GM18508 (cell line): ENCODE data around the gene SCN5A.

Experiments
- ATAC-seq: cut with Tn5 transposase; IDR thresholded peaks from one replicate; pipeline ENCODE4 v1.9.1; 2021; ENCODE audit warnings: moderate number of reproducible peaks; ENCODE audit not compliant: insufficient read depth, unreplicated experiment

Gene SCN5A

DNA sequence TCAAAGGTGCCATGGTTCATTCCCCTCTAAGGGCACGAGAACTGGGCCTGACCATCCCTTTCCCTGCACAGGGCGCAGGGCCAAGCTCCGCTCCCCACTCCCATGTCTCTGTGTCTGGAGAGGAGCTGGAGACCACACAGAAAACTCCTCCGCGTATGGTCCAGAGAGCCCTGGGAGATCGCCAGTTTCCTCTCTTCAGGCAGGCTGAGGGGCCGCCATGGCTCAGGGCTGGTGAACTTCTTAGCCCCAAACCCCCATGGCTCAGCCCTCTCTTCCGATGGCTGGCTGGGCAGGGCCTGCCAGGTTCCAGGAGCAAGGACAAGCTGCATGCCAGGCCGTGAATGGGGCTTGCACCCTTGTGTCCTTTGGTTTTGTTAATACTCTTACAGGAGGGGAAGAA lies 100.4 kb downstream of the SCN5A start:
- no peak for ATAC-seq

DNA sequence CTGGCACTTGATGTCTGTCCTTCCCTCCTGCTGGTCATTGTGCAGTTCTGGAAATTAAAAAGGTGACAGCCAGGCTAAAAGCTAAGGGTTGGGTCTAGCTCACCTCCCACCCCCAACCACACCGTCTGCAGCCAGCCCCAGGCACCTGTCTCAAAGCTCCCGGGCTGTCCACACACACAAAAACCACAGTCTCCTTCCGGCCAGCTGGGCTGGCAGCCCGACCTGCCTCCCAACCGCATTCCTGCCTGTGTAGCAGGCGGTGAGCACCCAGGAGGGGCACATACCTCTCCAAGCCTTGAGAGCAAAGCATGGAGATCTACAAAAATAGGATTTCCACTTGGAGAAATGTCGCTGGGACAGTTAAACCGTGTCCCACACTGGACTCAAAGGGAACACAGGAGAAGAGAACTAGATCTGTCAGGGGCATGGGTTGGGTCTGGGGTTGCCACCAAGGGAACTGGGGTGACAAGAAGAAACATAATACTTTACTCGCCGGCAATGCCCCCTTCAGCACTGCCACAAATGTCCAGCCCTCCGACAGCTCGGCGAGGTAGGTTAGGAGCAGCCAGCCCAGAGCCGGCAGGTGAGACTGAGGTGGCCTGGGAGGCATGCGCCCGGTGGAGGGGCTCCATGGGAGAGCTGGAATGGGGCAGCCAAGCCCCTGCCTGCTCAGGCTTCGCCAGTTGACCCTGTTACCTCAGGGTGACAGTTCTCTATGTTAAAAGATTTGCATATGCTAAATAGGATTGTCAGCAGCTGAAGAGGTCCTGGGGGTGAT lies 101.1 kb downstream of the SCN5A start:
- no peak for ATAC-seq

DNA sequence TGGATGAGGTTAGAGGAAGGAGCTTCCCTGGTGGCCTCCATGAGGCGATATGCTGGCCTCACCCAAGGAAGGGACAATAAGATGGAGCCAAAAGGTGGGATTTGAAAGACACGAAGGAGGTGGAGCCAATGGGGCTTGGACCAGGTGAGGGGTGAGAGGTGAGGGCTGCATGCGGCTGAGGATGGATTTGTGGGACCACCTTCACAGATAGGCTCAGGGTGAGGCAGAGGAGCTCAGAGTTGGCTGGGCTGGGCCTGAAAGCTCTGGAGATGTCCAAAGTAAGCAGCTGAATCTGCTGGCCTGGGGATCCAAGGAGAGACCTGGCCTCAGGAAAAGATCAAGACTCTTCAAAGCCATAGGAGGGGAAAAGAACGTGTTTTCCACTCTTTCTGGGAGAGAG lies 103.5 kb downstream of the SCN5A start:
- no peak for ATAC-seq

DNA sequence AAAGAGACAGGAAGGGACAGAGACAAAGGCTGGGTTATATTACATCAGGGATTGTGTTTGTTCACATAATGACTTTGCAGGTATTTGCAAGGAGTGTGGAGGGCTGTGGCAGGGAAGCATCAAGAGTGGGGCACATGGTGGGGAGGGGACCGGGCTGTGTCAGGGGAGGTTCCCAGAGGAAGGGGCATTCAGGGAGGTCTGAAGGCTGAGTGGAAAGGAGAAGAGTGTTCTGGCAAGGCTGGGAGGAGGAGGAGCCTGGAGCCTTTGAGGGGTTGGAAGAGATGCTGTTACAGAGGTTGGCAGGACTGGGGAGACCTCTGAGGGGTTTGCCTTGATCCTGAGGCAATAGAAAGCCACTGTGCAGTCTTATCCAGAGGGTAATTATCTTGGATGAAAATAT lies 103.9 kb downstream of the SCN5A start:
- ATAC-seq = no peak

DNA sequence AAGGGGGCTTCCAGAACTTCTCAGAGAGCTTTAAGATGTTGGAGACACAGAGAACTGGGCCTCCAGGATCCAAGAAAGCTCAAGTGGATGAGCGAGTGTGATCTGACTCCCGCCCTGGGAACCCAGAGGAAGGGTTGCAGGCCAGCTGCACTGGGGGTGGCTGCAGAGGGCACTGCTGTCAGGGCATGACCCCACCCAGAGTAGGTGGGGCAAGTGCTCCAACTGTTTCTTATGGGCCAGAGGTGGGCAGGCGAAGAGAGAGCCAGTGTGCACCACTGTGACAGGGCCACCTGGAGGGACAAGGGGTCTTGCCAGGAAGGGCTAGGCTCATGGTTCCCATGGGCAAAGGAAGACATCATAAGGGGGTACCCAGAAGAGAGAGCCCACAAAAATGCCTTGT lies 104.6 kb downstream of the SCN5A start:
- ATAC-seq = no peak

DNA sequence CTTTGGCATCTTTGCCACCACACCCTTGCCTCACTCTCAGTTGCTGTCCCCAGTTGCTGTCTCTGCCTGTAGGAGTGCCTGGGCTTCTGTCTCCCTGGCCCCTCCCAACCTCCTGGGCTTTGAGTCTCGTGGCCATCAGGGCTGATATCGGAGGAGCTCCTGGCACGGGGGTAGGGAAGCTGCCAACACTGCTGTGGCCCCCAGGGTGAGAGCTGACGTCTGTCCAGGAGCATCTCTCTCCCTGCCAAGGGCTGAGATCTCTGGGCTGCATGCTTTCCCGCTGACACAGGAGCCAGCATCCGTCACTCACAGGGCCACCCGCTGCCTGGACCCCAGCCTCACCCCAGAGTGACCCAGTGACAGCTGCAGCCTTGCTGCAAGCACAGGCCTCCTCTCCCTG lies 105.9 kb downstream of the SCN5A start:
- ATAC-seq = no peak

DNA sequence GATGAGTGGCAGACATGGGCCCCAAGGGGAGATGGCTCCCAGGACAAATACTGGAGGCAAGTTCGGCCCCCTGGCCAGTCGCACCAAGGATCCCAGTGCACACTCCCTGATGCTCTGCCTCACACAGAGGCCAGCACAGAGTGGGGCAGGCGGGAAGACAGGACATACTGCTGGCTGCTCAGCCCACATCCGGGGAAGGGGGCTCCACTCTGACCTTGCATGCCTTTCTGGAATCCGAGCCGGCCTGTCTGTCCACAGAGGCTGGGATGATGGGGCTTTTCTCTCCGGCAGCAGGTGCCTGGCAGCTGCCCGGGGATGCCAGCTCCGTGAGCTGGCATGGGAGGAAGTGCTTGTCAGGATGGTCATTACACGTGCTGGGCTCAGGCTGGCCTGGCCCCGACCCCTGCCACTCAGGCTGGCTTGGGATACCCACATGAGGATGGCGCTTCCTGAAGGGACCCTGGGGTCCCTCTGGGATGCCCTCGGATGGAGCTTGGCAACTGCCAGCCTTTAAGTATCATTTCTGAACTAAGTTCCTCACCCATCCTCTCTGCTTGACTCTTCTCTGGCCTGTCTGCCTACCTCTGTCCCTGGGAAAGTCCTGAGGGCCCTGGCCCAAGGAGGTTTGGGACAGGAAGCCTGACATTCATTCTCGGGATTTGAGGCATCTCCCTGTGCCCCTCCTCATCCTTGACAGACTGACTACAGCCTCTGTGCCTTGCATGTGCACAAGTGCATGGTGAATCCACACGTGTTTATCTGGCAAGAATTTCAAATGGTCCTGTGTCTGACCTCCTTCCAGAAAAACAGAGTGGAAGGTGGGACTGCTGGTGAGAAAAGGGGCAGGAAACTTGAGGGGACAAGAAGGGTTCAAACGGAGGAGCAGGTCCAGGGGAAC lies 106.8 kb downstream of the SCN5A start:
- no peak for ATAC-seq

DNA sequence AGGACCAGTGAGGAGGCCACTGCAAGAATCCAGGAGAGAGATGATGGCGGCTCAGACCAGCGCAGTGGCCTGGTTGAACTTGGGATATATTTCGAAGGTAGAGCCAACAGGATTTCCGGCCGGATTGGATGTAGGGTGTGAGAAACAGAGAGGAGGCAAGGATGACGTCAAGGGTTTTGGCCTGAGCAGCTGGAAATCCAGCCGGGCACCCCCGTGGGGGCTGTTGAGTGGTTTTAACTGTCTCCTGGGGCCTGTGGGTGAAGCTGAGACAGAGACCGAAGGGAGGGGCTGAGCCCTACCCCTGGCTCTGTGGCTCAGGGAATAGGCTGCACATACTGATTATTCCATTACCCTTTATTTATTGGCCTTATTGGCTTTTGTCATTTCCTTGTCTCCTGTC lies 107.7 kb downstream of the SCN5A start:
- no peak for ATAC-seq

DNA sequence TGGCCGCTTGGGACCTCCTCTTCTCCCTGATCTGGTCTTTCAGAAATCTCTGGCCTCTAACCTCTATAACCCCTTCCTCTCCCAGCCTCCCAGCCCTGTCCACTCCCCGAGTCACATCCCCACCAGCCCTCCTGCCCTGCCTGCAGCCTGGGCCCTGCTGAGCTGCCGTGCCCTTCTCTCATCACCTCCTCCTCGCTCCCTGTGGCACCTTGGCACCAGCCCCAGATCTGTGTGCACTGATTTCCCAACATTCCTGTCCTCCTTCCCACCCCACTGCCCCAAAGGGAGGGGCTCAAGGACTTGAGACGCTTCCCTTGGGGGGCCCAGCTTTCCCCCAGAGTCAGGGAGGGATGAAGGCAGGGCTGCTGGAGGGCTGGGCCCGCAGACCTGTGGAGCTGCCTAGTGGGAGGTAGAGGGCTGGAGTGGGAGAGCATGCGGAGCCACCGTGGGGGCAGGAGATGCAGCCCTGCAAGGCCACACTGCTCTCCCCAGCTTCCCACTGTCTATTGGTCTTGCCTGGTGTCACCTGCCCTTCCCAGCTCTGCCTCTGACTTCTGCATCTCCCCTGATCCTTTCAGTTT lies 110.6 kb downstream of the SCN5A start:
- no peak for ATAC-seq

DNA sequence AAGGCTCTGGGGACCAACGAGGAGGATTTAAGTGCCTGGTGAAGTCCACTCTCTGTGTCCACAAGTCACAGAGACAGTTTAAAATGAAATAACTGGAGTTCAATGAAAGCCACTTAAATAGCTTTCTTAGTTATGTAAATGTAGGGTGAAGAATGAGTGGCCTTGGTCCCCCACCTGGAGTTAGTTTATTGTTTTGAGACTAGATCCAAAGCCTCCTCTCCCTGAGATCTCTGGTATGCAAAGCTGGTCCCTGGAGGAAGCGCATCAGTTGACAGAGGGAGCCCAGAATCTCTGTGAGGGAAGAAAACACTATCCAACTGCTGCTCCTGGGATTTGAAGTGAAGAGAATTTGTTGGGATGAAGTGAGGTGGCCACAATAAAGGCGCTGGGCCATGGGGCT lies 112.8 kb downstream of the SCN5A start:
- no peak for ATAC-seq

DNA sequence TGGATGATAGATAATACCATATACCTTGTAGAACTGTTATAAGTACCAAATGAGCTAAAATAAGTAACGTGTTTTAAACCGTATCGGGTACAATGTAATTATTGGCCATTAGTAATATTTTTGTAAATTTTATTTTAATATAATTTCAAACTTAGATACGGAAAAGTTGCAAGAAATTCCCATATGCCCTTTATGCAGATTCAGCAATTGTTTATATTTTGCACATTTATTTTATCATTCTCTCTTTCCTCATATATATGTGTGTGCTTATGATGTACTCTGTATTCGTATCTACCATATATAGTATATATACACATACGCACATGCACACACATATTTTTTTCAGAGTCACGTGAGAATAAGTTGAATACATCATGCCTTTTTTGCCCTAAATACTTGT lies 114.9 kb downstream of the SCN5A start:
- no peak for ATAC-seq

DNA sequence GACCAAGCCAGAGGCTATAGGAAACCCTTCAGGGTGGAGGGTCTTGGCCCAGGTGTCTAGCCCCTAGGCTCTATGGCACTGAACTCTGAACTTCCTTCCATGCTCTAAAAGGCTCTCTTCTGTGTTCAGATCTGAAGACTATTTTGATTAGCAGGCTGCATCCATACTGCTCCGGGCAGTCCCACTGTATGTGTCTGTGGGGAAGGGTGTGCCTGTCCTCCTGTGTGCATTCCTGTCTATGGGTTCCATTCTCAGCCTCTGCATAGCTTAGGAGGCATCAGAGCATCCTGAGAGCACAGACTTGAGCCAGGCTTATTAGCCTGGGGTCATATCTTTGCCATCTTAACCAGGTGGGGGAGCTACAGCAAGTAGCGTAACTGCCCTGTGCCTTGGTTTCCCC lies 115.3 kb downstream of the SCN5A start:
- ATAC-seq = no peak

DNA sequence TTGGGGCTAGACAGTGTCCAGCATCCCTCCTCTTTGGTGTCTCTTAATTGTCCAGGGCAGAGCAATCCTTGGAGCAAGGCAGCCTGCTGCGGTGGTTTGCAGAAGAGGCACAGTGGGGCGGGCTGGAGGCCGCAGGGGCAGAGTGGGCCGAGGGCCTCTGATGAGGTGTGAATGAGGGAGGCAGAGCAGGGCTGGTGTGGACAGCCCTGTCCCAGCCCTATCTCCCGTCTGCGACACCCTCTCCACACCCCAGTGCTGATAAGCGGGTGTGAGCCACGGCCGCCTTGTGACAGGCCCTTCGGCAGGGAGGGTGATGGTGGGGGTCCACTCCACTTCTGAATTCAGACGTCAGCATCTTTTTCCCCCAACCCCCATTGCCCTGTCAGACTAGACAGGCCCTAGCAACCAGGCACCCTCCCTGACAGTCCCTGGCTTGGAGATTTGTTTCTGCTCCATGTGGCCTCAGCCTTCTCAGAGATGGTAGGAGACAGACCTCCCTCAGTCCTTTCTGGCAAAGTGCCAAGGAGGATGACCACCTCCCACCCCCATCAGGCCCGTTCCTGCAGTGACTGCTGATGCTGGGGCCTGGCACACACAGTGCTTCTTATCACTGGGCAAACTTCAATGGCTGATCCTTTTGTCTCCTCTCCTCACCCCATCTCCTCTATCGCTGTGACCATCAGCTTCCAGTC lies 116.1 kb downstream of the SCN5A start:
- no peak for ATAC-seq

DNA sequence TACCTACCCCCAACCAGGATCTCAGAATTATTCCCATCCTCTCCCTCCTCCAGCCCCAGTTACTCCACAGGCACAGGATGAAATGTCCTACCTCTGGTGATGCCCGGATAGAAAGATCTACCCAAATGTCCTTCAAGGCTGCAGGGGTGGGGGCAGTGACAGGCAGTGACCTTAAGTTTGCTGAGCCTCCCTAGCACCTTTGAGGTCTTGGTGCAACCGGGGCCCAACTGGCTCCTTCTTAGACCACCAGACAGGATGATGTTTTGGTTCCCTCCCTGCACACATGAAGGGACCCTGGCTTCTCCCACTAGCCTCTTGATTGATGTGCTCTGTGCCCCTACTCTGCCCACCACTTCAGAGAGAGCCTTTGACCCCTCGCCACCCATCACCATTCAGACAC lies 117.0 kb downstream of the SCN5A start:
- ATAC-seq = no peak

DNA sequence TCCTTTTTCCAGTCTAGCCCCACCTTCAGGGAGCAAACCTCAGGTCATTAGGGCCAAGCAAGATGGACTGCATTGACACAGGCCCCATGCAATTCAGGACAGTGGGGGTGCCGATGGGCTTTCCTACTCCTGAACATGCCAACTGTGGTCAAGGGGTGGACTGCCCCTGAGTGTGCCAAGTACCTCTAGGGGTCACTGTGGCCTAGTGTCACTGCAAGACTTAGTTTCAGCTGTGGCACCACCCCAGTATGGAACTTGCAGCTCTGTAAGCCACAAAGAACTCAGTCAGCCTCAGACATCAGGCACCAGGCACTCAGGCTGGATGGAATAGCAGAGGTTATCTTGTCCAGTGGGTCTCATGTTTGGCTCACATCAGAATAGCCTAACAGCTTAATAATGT lies 121.0 kb downstream of the SCN5A start:
- ATAC-seq = no peak

DNA sequence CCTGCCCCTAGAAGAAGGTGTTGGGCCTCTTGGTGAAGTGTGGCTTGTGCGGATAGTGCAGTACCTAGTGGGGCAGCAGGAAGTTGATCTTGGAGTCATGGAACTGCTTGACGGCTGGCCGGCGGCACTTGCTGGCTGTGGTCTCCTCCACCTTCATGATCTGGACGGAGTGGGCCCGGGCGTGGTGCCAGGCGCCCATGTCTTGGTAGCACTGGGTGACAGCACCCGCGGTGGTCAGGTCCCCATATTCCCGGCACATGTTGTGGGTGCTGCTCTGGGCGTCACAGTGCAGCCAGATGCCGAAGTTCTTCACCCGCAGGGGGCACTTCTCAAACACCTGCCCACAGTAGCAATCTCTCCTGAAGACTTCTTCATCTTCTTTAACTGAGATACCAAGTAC lies 122.7 kb downstream of the SCN5A start:
- ATAC-seq = no peak

DNA sequence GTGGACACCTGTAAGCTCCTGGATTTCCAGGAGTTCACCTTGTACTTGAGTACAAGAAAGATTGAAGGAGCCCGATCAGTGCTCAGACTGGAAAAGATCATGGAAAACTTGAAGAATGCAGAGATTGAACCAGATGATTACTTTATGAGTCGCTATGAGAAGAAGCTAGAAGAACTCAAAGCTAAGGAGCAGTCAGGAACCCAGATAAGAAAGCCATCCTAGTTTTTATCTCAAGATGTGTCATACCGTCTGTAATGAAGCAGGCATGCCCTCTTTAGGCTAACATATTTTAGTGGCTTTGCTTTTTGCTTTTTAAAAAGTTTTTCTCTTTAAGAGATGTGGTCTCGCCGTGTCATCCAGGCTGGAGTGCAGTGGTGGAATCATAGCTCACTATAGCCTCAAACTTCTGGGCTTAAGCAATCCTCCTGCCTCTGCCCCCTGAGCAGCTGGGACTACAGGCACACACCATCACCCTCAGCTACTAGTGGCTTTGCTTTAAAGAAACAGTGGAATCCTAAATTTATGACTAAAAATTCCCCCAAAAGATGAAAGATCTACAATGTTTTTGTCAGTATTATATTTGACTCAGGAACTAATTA lies 125.2 kb downstream of the SCN5A start:
- ATAC-seq = no peak

DNA sequence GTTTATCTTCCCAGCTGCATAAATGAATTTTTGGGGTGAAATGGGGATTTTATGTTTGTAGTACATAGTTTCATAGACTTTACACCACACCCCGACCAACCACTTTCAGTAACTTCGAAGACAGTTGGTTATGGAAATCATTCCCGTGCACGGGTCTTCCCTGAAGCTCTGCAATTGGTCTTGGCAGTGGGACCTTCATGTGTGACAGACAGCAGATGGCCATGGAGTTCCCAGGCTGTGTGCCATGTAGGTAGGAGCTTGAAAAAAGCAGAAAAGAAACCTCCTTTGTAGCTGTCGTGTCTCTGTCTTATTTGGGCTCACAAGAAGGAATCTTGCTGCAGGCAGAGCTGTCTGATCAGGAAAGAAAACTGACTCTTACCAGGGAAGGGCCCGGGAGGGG lies 127.5 kb downstream of the SCN5A start:
- ATAC-seq = no peak

DNA sequence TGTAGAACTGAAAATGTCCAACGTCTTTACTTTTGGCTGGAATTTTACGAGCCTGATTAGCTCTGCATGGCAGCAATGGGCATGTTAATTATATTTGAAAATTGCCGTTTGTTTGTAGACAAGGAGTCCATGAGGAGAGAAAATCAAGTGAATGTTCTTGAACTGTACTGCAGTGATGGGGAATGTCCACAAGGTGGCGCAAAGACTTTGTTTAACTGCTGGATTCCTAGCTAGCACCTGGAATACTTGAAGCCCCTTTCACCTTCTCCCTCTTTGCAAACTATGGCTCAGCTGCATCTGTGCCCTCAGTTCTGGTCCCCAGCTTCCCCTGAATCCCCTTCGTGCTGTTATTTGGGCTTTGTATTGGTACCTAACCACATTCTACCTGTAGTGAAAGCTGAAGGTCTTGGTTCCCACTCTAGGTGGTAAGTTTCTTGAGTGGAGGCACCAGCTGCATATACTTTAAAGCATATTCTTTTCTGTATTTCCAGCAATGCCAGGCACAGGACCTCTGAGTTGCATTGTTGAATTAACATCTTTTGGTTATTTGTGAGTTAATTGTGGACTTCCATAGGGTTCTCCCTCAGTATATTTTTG lies 128.0 kb downstream of the SCN5A start:
- ATAC-seq = no peak

DNA sequence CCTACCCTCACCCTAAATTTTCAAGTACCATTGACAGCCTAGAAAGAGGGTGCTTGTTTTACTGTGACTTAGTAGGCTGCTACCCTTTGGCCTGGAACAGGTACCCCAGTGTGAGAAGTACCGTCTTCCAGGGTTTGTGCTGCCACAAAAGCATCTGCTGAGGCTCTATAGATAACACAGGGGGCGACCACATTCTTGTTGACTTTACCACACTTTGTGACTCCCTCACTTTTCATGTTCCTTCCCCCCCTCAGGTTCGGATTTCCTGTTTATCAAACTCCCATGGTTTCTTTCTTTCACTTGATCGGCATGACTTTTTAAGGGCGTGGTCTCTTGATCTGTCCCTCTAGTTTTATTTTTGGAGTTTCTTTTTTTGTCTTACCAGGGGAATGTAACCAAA lies 129.8 kb downstream of the SCN5A start:
- ATAC-seq = no peak
